ENCODE results near the gene USH1C. TPM values are rescaled to one million over a fixed set of nuclear protein-coding genes. Genes with fewer than 3 reads are reported as not detected.

USH1C gene
- total RNA-seq, 2 experiments from 2014 or later: not detected

DNA sequence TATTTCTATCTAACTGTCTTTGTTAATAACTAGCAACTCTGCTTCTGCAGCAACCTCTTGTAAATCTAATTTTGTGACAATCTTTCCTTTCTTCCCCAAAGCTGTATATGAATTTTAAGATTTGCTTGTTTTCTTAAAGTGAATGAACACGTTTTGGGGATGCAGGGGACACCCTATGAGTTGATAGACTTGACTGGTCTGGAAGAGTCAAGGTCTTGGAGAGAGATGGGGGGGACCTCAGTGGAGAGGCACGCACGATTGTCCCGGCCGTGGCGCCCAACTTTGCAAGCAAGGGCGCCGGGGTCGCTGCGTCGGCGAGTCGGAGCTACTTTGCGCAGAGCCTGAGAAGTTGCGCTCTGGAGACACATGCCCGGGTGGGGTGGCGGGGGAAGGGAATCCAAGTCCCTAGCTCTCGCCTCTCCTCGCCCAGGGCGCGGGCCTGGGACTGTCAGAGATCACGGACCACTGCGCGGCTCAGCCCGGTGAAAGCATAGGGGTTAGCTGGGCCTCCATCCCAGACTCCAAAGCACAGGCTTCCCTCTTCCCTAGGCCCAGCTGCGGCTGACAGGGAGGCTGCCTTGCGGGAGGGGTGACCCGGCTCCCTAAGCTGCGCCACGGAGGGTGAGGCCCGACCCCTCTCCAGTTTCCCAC, 68.4 kb downstream of the USH1C start:
- Mint-ChIP-seq H3K36me3 (ENCODE audit: low read depth) (no peaks in the 10 kb centered on the region), H3K27me3 (peaks cover 74% of the 10 kb centered on the region), H3K9me3 (no peaks in the 10 kb centered on the region), H3K4me3 (no peak overlapping the region), H3K4me1 (peaks cover 2% of the 10 kb centered on the region), H3K27ac (no peak overlapping the region)
- ChIA-PET POLR2A (no interaction called here), CTCF (interaction anchor here (1.0 kb wide), 1 partner anchor 9 kb away, joined by 3 read pairs; no protein-coding TSS in a partner anchor)
- DNase-seq: no peak

DNA sequence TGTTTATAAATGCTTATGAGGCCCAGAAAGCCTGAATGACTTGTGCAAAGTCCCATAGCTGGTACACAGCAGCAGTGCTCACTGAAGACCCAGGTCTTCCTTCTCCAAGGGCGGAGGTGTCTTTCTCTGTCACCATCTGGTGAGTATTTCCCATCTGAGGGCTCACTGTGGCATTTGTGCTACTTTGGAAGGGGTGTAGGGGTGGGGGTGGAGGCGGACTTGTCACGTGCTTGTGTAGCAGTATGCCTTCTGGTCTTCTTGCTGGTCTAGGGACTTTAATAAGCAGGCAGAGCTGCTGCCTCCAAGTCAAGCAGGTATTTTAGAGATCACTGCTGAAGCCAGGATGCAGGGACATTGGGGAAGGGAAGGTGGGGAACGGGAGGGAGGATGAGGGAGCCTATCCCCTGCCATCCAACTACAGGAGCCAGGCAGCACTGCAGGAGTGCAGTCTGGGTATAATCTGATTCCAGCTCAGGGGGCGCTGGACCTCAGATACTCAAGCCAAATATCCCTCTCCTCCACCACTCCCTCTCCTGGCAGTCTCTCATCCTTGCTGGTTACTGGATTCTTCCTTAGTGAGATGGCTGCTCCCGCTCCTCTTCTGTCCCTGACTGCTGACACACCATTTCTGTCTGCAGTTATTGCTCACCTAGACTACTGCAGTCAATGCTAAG, 71.0 kb downstream of the USH1C start:
- H3K9me3 Mint-ChIP-seq: no peaks in the 10 kb centered on the region
- CTCF ChIA-PET: no interaction called here
- POLR2A ChIA-PET: no interaction called here
- no peak for DNase-seq
- H3K4me3 Mint-ChIP-seq: no peak overlapping the region
- peaks cover 56% of the 10 kb centered on the region for H3K27me3 Mint-ChIP-seq
- peaks cover 2% of the 10 kb centered on the region for H3K4me1 Mint-ChIP-seq
- no peaks in the 10 kb centered on the region for H3K36me3 Mint-ChIP-seq (ENCODE audit: low read depth)
- no peak overlapping the region for H3K27ac Mint-ChIP-seq

GRCh38 chr11:17472467-17472866, 71.7 kb downstream of the USH1C start:
- no peak for DNase-seq
- no peak overlapping the region for H3K27ac Mint-ChIP-seq
- H3K4me3 Mint-ChIP-seq: no peak overlapping the region
- H3K36me3 Mint-ChIP-seq (ENCODE audit: low read depth): no peaks in the 10 kb centered on the region
- peaks cover 2% of the 10 kb centered on the region for H3K4me1 Mint-ChIP-seq
- H3K27me3 Mint-ChIP-seq: peaks cover 50% of the 10 kb centered on the region
- ChIA-PET CTCF (no interaction called here), POLR2A (no interaction called here)
- no peaks in the 10 kb centered on the region for H3K9me3 Mint-ChIP-seq

DNA sequence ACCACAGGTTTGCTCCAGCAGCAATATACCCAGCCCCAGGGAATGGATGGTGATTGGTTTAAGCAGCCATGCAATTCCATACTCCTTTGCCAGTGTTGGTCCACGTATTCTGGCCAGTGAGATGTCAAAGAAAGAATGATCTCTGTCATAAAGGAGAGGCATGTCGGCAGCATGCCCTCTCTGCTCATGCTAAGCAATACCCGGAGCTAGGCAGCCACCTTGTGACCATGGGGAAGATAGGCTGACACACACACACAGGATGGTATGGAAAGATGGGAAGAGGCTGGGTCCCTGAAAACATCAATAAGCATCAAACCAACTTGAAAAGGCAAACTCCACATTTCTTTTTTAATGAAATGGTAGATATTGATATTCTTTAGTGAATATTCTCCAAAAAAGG, 72.7 kb downstream of the USH1C start:
- no peak overlapping the region for H3K4me3 Mint-ChIP-seq
- ChIA-PET CTCF (no interaction called here), POLR2A (no interaction called here)
- H3K9me3 Mint-ChIP-seq: no peaks in the 10 kb centered on the region
- no peak overlapping the region for H3K27ac Mint-ChIP-seq
- H3K27me3 Mint-ChIP-seq: peaks cover 46% of the 10 kb centered on the region
- no peak for DNase-seq
- peaks cover 2% of the 10 kb centered on the region for H3K4me1 Mint-ChIP-seq
- H3K36me3 Mint-ChIP-seq (ENCODE audit: low read depth): no peaks in the 10 kb centered on the region

DNA sequence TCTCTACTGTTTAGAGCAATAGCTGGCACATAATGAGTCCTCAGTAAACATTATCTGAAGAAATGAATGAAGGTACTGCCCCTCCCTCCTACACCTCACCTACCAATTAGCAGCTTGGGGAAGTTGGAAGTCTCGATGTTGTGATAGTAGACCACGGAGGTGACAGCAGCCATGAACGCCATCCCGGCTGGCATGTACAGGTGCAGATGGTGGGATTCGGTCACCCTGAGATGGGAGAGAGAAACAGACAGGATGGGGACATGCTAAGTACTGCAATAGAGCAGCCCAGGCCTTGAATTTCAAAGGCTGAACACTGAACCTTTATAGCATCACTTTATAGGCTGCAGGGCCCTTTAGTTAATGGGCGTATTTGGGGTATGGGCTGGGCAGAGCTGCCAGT, 74.2 kb downstream of the USH1C start:
- Mint-ChIP-seq H3K9me3 (no peaks in the 10 kb centered on the region), H3K27me3 (peaks cover 36% of the 10 kb centered on the region), H3K4me1 (no peaks in the 10 kb centered on the region), H3K36me3 (ENCODE audit: low read depth) (no peaks in the 10 kb centered on the region), H3K4me3 (no peak overlapping the region), H3K27ac (no peak overlapping the region)
- POLR2A ChIA-PET: no interaction called here
- CTCF ChIA-PET: interaction anchor here (1.5 kb wide), 1 partner anchor 85 kb away, joined by 3 read pairs; no protein-coding TSS in a partner anchor
- no peak for DNase-seq

GRCh38 chr11:17468122-17468521, 76.1 kb downstream of the USH1C start:
- Mint-ChIP-seq H3K27ac (no peak overlapping the region), H3K4me3 (no peak overlapping the region), H3K27me3 (peaks cover 22% of the 10 kb centered on the region), H3K36me3 (ENCODE audit: low read depth) (no peaks in the 10 kb centered on the region), H3K9me3 (no peaks in the 10 kb centered on the region), H3K4me1 (no peaks in the 10 kb centered on the region)
- CTCF ChIA-PET: no interaction called here
- no peak for DNase-seq
- POLR2A ChIA-PET: no interaction called here

DNA sequence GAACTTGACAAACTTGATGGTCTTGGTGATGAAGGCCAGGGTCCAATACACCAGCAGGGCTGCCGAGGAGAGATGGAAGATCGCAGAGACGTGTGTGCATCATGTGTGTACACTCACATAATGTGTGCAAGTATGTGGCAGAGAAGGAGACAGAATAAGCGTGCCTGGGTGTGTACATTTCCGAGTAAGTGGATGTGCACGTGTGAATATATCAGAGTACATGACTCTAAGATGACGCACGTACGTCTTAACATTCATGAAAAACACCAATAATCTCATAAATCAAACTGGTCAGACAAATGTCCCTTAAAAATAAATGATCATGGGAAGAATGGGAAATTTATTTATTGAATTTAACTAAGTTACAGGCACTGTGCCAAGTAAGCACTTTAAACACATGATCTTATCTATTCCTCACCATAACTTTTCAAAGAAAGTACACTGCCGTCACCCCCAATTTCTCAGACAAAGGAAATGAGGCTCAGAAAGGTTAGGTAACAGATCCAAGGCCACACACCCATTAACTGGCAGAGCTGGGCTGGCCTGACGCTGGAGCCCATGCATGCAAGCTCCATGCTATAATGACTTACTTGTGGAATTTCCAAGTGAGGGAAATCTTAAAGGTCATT, 80.6 kb downstream of the USH1C start:
- Mint-ChIP-seq H3K36me3 (ENCODE audit: low read depth) (no peaks in the 10 kb centered on the region), H3K27me3 (peaks cover 12% of the 10 kb centered on the region), H3K27ac (no peak overlapping the region), H3K4me1 (no peaks in the 10 kb centered on the region), H3K9me3 (no peaks in the 10 kb centered on the region), H3K4me3 (no peak overlapping the region)
- ChIA-PET CTCF (no interaction called here), POLR2A (no interaction called here)
- DNase-seq: no peak

GRCh38 chr11:17462940-17463339, 81.3 kb downstream of the USH1C start:
- Mint-ChIP-seq H3K4me3 (no peak overlapping the region), H3K27ac (no peak overlapping the region), H3K36me3 (ENCODE audit: low read depth) (no peaks in the 10 kb centered on the region), H3K4me1 (no peaks in the 10 kb centered on the region), H3K27me3 (peaks cover 16% of the 10 kb centered on the region), H3K9me3 (no peaks in the 10 kb centered on the region)
- POLR2A ChIA-PET: no interaction called here
- CTCF ChIA-PET: no interaction called here
- DNase-seq: no peak

- no peak for DNase-seq
- POLR2A ChIA-PET: no interaction called here
- Mint-ChIP-seq H3K27ac (no peak overlapping the region), H3K9me3 (no peaks in the 10 kb centered on the region), H3K4me1 (peaks cover 2% of the 10 kb centered on the region), H3K36me3 (ENCODE audit: low read depth) (no peaks in the 10 kb centered on the region), H3K27me3 (peaks cover 22% of the 10 kb centered on the region), H3K4me3 (no peak overlapping the region)
- CTCF ChIA-PET: no interaction called here
Observed at GRCh38 chr11:17460406-17460805, 83.8 kb downstream of the USH1C start.

GRCh38 chr11:17459236-17459896, 84.8 kb downstream of the USH1C start:
- H3K27me3 Mint-ChIP-seq: peaks cover 22% of the 10 kb centered on the region
- peaks cover 2% of the 10 kb centered on the region for H3K4me1 Mint-ChIP-seq
- H3K36me3 Mint-ChIP-seq (ENCODE audit: low read depth): no peaks in the 10 kb centered on the region
- POLR2A ChIA-PET: no interaction called here
- no peak for DNase-seq
- H3K4me3 Mint-ChIP-seq: no peak overlapping the region
- H3K9me3 Mint-ChIP-seq: no peaks in the 10 kb centered on the region
- H3K27ac Mint-ChIP-seq: no peak overlapping the region
- CTCF ChIA-PET: no interaction called here

DNA sequence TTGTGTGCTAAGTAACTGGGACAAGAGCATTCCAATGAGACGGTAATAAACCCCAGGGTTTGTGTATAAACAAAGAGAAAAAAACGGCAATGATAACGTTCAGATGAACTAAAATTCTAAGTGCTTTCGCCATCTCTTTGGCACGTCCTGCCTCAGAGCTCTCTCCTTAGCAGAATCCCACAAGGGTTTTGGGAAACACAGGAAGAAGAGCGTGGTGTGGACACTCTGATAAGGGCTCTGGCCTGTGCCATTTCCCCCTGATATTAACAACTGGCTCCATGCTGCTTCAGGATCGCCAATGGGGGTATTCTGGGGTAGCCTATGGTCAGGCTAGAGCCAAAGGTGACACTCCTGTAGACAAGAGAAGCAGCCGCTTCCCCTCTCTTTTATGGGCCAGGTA, 85.9 kb downstream of the USH1C start:
- no peak overlapping the region for H3K27ac Mint-ChIP-seq
- no peak for DNase-seq
- no peaks in the 10 kb centered on the region for H3K9me3 Mint-ChIP-seq
- peaks cover 20% of the 10 kb centered on the region for H3K27me3 Mint-ChIP-seq
- POLR2A ChIA-PET: no interaction called here
- peaks cover 2% of the 10 kb centered on the region for H3K4me1 Mint-ChIP-seq
- CTCF ChIA-PET: no interaction called here
- H3K36me3 Mint-ChIP-seq (ENCODE audit: low read depth): no peaks in the 10 kb centered on the region
- no peak overlapping the region for H3K4me3 Mint-ChIP-seq

- H3K4me3 Mint-ChIP-seq: no peak overlapping the region
- H3K9me3 Mint-ChIP-seq: no peaks in the 10 kb centered on the region
- no peak for DNase-seq
- peaks cover 20% of the 10 kb centered on the region for H3K27me3 Mint-ChIP-seq
- H3K4me1 Mint-ChIP-seq: peaks cover 2% of the 10 kb centered on the region
- no peaks in the 10 kb centered on the region for H3K36me3 Mint-ChIP-seq (ENCODE audit: low read depth)
- H3K27ac Mint-ChIP-seq: no peak overlapping the region
- ChIA-PET CTCF (no interaction called here), POLR2A (no interaction called here)
Observed at GRCh38 chr11:17457396-17458173, 86.6 kb downstream of the USH1C start.

GRCh38 chr11:17452668-17453067, 91.5 kb downstream of the USH1C start:
- H3K27ac Mint-ChIP-seq: no peak overlapping the region
- peaks cover 22% of the 10 kb centered on the region for H3K27me3 Mint-ChIP-seq
- no peak overlapping the region for H3K4me3 Mint-ChIP-seq
- ChIA-PET CTCF (no interaction called here), POLR2A (no interaction called here)
- peaks cover 2% of the 10 kb centered on the region for H3K4me1 Mint-ChIP-seq
- H3K9me3 Mint-ChIP-seq: no peaks in the 10 kb centered on the region
- no peak for DNase-seq
- no peaks in the 10 kb centered on the region for H3K36me3 Mint-ChIP-seq (ENCODE audit: low read depth)

Data from activated CD4-positive, alpha-beta memory T cell treated with anti-CD3 and anti-CD28 coated beads, Interleukin-2, amount 10 ng/mL, durations not matched to agents 7 days and 5 days (primary cell).